KBM-7 (cell line): ENCODE measurements around the gene LCP2.

Experiments used
- DNase-seq: peaks from one replicate; pipeline ENCODE4 v3.0.0-alpha.2; 2015
- in situ Hi-C: fragments of 300-500 bp; cut with MboI; formaldehyde crosslinking; loops from 2 replicates; pipeline ENCODE4 v1.14.3; 2020; ENCODE audit warnings: low sequenced_read_pairs, low pct_unique_long_range_greater_than_20kb, mixed read lengths

The LCP2 gene

GRCh38 chr5:170202117-170202516, 95.5 kb downstream of the LCP2 start:
- DNase-seq: no peak
- in situ Hi-C loops: loop anchor here (25.0 kb wide), 1 partner anchor 410 kb away; no protein-coding TSS in a partner anchor

- in situ Hi-C loops: loop anchor here (25.0 kb wide), 1 partner anchor 411 kb away; no protein-coding TSS in a partner anchor
Observed at GRCh38 chr5:170201311-170201710, 96.3 kb downstream of the LCP2 start.

GRCh38 chr5:170200876-170201275, 96.7 kb downstream of the LCP2 start:
- no peak for DNase-seq
- in situ Hi-C loops: loop anchor here (25.0 kb wide), 1 partner anchor 411 kb away; no protein-coding TSS in a partner anchor

More at GRCh38 chr5:170201311-170201710, 96.3 kb downstream of the LCP2 start:
- DNase-seq: no peak
